IMR-90 (cell line): ENCODE measurements around the gene FUBP1.

Experiments
- CTCF ChIP-seq: conservative IDR thresholded peaks from 2 replicates; pipeline ENCODE4 v1.5.1; 2012; ENCODE audit warnings: mild to moderate bottlenecking, low read depth, low read length, improper control_type of control experiment
- POLR2A ChIP-seq: IDR thresholded peaks from 2 replicates; pipeline ENCODE4 v1.6.1; 2012; ENCODE audit warnings: mild to moderate bottlenecking, low read depth, low read length
- RAD21 ChIP-seq: IDR thresholded peaks from 2 replicates; pipeline ENCODE4 v1.6.1; 2012; ENCODE audit warnings: low read length, improper control_type of control experiment

GRCh38 chr1:77955709-77956108 lies 23.2 kb downstream of the FUBP1 start:
- no peak for TF ChIP-seq POLR2A
- TF ChIP-seq CTCF, result no peak
- TF ChIP-seq RAD21, result no peak
